HepG2 (cell line): ENCODE results near the gene ZBTB7C. TPM values are rescaled to one million over a fixed set of nuclear protein-coding genes. Genes with fewer than 3 reads are reported as not detected.

Experiments used
- BRD4 ChIP-seq: sonication (generic); formaldehyde crosslinking; IDR thresholded peaks from 2 replicates; pipeline ENCODE4 v1.4.0; 2020; ENCODE audit warnings: missing genetic modification reagents
- CHD4 ChIP-seq: fragments of 200-600 bp; sonication (generic); IDR thresholded peaks from 2 replicates; pipeline ENCODE4 v1.7.0; 2017; ENCODE audit warnings: mild to moderate bottlenecking, low read length, borderline replicate concordance
- NFYC ChIP-seq: IDR thresholded peaks from 2 replicates; pipeline ENCODE4 v1.6.1; 2016; ENCODE audit warnings: missing genetic modification reagents, missing compliant biosample characterization
- PHF8 ChIP-seq: sonication (generic); formaldehyde crosslinking; IDR thresholded peaks from 2 replicates; pipeline ENCODE4 v1.5.0; 2020; ENCODE audit warnings: missing genetic modification reagents
- PITX1 ChIP-seq: sonication (generic); formaldehyde crosslinking; IDR thresholded peaks from 2 replicates; pipeline ENCODE4 v1.5.1; 2020; ENCODE audit warnings: mild to moderate bottlenecking, missing genetic modification reagents
- POLR2G ChIP-seq: fragments of 200-400 bp; formaldehyde crosslinking; IDR thresholded peaks from 2 replicates; pipeline ENCODE4 v1.6.1; 2018; ENCODE audit warnings: mild to moderate bottlenecking, low read depth, low read length, moderate library complexity
- SPEN ChIP-seq: sonication (generic); formaldehyde crosslinking; IDR thresholded peaks from 2 replicates; pipeline ENCODE4 v1.5.1; 2020; ENCODE audit warnings: low read depth, mild to moderate bottlenecking, missing genetic modification reagents
- ZBTB44 ChIP-seq: sonication (generic); formaldehyde crosslinking; IDR thresholded peaks from 2 replicates; pipeline ENCODE4 v1.4.0; 2020; ENCODE audit warnings: missing genetic modification reagents
- ZNF235 ChIP-seq: sonication (generic); formaldehyde crosslinking; IDR thresholded peaks from 2 replicates; pipeline ENCODE4 v1.8.1; 2023; ENCODE audit warnings: mild to moderate bottlenecking, missing genetic modification reagents, borderline replicate concordance
- ZNF605 ChIP-seq: sonication (generic); formaldehyde crosslinking; IDR thresholded peaks from 2 replicates; pipeline ENCODE4 v1.8.0; 2022; ENCODE audit warnings: mild to moderate bottlenecking, missing genetic modification reagents
- ZNF784 ChIP-seq: sonication (generic); formaldehyde crosslinking; IDR thresholded peaks from 2 replicates; pipeline ENCODE4 v1.5.1; 2020; ENCODE audit warnings: missing genetic modification reagents, mild to moderate bottlenecking, borderline replicate concordance
- polyA plus RNA-seq, 8 experiments: library from polyadenylated mRNA; depleted of rRNA in 3 of 8; stranded (reverse) in 7 of 8; unstranded in 1 of 8; fragments of >200 nt; fragmentation: Illumina TruSeq in 4 of 8; extraction: Trizol in 4 of 8; gene quantifications; 2 replicates each; pipeline versions ENCODE4 v1.2.1 to v1.2.3, GENCODE V29; 2011 to 2016; ENCODE audit warnings: low read depth in 4 of 8, missing spikeins in 1 of 8, mixed read lengths in 1 of 8; ENCODE audit not compliant: insufficient read depth in 1 of 8
- total RNA-seq, 5 experiments: library from RNA; depleted of rRNA; stranded (reverse); fragments of >200 nt; fragmentation: Illumina TruSeq; extraction: Trizol; gene quantifications; 2 replicates each; pipeline ENCODE4 v1.2.3, GENCODE V29; 2016; ENCODE audit warnings: low read depth in 1 of 5
- TF ChIP-seq, protein P1 (sequence below): sonication (generic); formaldehyde crosslinking; conservative IDR thresholded peaks from 2 replicates; pipeline ENCODE4 v1.4.0; 2020; ENCODE audit warnings: missing genetic modification reagents
- TF ChIP-seq, protein P2 (sequence below): sonication (generic); formaldehyde crosslinking; IDR thresholded peaks from 2 replicates; pipeline ENCODE4 v1.4.0; 2020; ENCODE audit warnings: missing genetic modification reagents, borderline replicate concordance
- TF ChIP-seq, protein P3 (sequence below), 2 experiments: sonication (generic) in 1 of 2; formaldehyde crosslinking in 1 of 2; IDR thresholded peaks; 2 replicates each; pipeline versions ENCODE4 v1.5.1 to v1.6.1; 2011 to 2020; ENCODE audit warnings: borderline replicate concordance in 1 of 2, low read depth in 1 of 2, low read length in 1 of 2, mild to moderate bottlenecking in 1 of 2, missing genetic modification reagents in 1 of 2, moderate library complexity in 1 of 2
- TF ChIP-seq, protein P4 (sequence below): sonication (generic); formaldehyde crosslinking; conservative IDR thresholded peaks from 2 replicates; pipeline ENCODE4 v1.4.0; 2020; ENCODE audit warnings: mild to moderate bottlenecking, missing genetic modification reagents, moderate library complexity

Gene ZBTB7C
- total and polyA plus RNA-seq, 2 of the 13 experiments (the other 11 are each of a cell fraction or from before 2014, with no cell fraction given): 0.01 to 0.04 TPM

DNA sequence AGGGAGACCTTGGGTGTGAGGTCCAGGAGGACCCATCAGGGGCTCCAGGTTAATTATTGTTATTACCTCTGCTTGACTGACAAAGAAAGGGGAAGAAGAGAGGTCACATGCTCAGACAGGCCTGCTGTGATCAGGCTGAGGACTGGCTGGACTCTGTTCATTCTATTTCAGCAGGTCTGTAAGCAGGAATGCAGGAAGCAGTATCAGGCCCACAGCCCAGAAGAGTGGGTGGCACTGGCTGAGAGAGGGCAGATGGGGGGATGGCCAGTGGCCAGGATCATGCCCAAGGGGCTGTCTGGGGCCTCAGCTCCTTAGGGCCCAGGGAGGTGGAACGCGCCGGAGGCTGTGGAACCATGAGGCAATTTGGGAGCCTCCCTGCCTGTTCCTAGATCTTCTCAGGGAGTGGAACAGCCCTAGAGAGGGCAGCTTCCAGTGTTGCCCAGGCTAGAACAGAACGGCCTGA lies 43.7 kb upstream of the ZBTB7C start (continued):
- TF ChIP-seq POLR2G (peak; percentile 83), ZNF784 (CRISPR knock-in tag) (peak; percentile 54; the same call in 1 of the 2 replicates), ZNF235 (CRISPR knock-in tag) (no peak), NFYC (CRISPR knock-in tag) (0 out of 2 replicates have a peak, but pooled peaks have one; percentile 5), ZNF605 (peak; percentile 77), PHF8 (peak; percentile 50), BRD4 (CRISPR knock-in tag) (peak; percentile 87; the same call in 1 of the 2 replicates), PITX1 (CRISPR knock-in tag) (0 out of 2 replicates have a peak, but pooled peaks have one; percentile 48), CHD4 (peak; percentile 24; the same call in 1 of the 2 replicates), SPEN (peak; percentile 39; the same call in 1 of the 2 replicates), ZBTB44 (CRISPR knock-in tag) (no peak)
- TF ChIP-seq, protein P1, sequence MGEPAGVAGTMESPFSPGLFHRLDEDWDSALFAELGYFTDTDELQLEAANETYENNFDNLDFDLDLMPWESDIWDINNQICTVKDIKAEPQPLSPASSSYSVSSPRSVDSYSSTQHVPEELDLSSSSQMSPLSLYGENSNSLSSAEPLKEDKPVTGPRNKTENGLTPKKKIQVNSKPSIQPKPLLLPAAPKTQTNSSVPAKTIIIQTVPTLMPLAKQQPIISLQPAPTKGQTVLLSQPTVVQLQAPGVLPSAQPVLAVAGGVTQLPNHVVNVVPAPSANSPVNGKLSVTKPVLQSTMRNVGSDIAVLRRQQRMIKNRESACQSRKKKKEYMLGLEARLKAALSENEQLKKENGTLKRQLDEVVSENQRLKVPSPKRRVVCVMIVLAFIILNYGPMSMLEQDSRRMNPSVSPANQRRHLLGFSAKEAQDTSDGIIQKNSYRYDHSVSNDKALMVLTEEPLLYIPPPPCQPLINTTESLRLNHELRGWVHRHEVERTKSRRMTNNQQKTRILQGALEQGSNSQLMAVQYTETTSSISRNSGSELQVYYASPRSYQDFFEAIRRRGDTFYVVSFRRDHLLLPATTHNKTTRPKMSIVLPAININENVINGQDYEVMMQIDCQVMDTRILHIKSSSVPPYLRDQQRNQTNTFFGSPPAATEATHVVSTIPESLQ (CRISPR knock-in tag): no peak
- TF ChIP-seq, protein P2, sequence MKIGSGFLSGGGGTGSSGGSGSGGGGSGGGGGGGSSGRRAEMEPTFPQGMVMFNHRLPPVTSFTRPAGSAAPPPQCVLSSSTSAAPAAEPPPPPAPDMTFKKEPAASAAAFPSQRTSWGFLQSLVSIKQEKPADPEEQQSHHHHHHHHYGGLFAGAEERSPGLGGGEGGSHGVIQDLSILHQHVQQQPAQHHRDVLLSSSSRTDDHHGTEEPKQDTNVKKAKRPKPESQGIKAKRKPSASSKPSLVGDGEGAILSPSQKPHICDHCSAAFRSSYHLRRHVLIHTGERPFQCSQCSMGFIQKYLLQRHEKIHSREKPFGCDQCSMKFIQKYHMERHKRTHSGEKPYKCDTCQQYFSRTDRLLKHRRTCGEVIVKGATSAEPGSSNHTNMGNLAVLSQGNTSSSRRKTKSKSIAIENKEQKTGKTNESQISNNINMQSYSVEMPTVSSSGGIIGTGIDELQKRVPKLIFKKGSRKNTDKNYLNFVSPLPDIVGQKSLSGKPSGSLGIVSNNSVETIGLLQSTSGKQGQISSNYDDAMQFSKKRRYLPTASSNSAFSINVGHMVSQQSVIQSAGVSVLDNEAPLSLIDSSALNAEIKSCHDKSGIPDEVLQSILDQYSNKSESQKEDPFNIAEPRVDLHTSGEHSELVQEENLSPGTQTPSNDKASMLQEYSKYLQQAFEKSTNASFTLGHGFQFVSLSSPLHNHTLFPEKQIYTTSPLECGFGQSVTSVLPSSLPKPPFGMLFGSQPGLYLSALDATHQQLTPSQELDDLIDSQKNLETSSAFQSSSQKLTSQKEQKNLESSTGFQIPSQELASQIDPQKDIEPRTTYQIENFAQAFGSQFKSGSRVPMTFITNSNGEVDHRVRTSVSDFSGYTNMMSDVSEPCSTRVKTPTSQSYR: no peak
- TF ChIP-seq, protein P3, sequence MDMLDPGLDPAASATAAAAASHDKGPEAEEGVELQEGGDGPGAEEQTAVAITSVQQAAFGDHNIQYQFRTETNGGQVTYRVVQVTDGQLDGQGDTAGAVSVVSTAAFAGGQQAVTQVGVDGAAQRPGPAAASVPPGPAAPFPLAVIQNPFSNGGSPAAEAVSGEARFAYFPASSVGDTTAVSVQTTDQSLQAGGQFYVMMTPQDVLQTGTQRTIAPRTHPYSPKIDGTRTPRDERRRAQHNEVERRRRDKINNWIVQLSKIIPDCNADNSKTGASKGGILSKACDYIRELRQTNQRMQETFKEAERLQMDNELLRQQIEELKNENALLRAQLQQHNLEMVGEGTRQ (IDR thresholded peaks at IDR 0.05; ENCODE audit: low read depth, low read length): peak; percentile 47; the same call in 1 of the 2 replicates
- TF ChIP-seq, protein P3 (CRISPR knock-in tag; IDR thresholded peaks at IDR 0.05; ENCODE audit: borderline replicate concordance): peak; percentile 73; the same call in 1 of the 2 replicates
- TF ChIP-seq, protein P4, sequence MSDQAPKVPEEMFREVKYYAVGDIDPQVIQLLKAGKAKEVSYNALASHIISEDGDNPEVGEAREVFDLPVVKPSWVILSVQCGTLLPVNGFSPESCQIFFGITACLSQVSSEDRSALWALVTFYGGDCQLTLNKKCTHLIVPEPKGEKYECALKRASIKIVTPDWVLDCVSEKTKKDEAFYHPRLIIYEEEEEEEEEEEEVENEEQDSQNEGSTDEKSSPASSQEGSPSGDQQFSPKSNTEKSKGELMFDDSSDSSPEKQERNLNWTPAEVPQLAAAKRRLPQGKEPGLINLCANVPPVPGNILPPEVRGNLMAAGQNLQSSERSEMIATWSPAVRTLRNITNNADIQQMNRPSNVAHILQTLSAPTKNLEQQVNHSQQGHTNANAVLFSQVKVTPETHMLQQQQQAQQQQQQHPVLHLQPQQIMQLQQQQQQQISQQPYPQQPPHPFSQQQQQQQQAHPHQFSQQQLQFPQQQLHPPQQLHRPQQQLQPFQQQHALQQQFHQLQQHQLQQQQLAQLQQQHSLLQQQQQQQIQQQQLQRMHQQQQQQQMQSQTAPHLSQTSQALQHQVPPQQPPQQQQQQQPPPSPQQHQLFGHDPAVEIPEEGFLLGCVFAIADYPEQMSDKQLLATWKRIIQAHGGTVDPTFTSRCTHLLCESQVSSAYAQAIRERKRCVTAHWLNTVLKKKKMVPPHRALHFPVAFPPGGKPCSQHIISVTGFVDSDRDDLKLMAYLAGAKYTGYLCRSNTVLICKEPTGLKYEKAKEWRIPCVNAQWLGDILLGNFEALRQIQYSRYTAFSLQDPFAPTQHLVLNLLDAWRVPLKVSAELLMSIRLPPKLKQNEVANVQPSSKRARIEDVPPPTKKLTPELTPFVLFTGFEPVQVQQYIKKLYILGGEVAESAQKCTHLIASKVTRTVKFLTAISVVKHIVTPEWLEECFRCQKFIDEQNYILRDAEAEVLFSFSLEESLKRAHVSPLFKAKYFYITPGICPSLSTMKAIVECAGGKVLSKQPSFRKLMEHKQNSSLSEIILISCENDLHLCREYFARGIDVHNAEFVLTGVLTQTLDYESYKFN: peak; percentile 86
